MM.1S (cell line): Measurements from ENCODE around the gene LGR4.

Source experiments
- DNase-seq: peaks from one replicate; pipeline ENCODE4 v3.0.0-alpha.2; 2015
- H2AFZ ChIP-seq: fragments of 300-600 bp; sonication (generic); 2 replicates; pipeline ENCODE4 v1.6.0; 2016; ENCODE audit warnings: antibody characterized with exemption, low read length
- H3F3A ChIP-seq: fragments of 300-600 bp; sonication (generic); 2 replicates; pipeline ENCODE4 v1.6.1; 2016; ENCODE audit warnings: mild to moderate bottlenecking, antibody characterized with exemption, low read length, moderate library complexity, mixed read lengths; ENCODE audit not compliant: insufficient read depth
- H3K27ac ChIP-seq: fragments of 300-600 bp; sonication (generic); 2 replicates; pipeline ENCODE4 v1.5.1; 2016; ENCODE audit warnings: mild to moderate bottlenecking, low read length
- H3K27me3 ChIP-seq: fragments of 300-600 bp; sonication (generic); replicated peaks from 2 replicates; pipeline ENCODE4 v1.6.0; 2016; ENCODE audit warnings: low read length; ENCODE audit not compliant: insufficient read depth
- H3K36me3 ChIP-seq: fragments of 300-600 bp; sonication (generic); replicated peaks from 2 replicates; pipeline ENCODE4 v1.6.1; 2016; ENCODE audit warnings: mild to moderate bottlenecking, low read length, mixed read lengths; ENCODE audit not compliant: insufficient read depth
- H3K4me1 ChIP-seq: fragments of 300-600 bp; sonication (generic); 2 replicates; pipeline ENCODE4 v1.6.1; 2016; ENCODE audit warnings: low read length, mixed read lengths
- H3K4me2 ChIP-seq: fragments of 300-600 bp; sonication (generic); 2 replicates; pipeline ENCODE4 v1.6.0; 2016; ENCODE audit warnings: low read depth, low read length
- H3K4me3 ChIP-seq: fragments of 300-600 bp; sonication (generic); 2 replicates; pipeline ENCODE4 v1.5.1; 2016; ENCODE audit warnings: low read length, mixed read lengths
- H3K79me2 ChIP-seq: fragments of 300-600 bp; sonication (generic); 2 replicates; pipeline ENCODE4 v1.6.1; 2016; ENCODE audit warnings: mixed run types, low read length, mixed read lengths
- H3K9ac ChIP-seq: fragments of 300-600 bp; sonication (generic); 2 replicates; pipeline ENCODE4 v1.6.1; 2016; ENCODE audit warnings: low read length, mixed read lengths
- H3K9me2 ChIP-seq: fragments of 300-600 bp; sonication (generic); replicated peaks from 2 replicates; pipeline ENCODE4 v1.6.1; 2016; ENCODE audit warnings: mild to moderate bottlenecking, low read length, mixed read lengths; ENCODE audit not compliant: insufficient read depth
- H3K9me3 ChIP-seq: fragments of 300-600 bp; sonication (generic); replicated peaks from 2 replicates; pipeline ENCODE4 v1.6.1; 2016; ENCODE audit warnings: mild to moderate bottlenecking, low read length, mixed read lengths; ENCODE audit not compliant: insufficient read depth
- H4K20me1 ChIP-seq: fragments of 300-600 bp; sonication (generic); 2 replicates; pipeline ENCODE4 v1.6.1; 2016; ENCODE audit warnings: mild to moderate bottlenecking, low read length, moderate library complexity, mixed read lengths; ENCODE audit not compliant: insufficient read depth
- CTCF ChIP-seq: fragments of 300-600 bp; sonication (generic); IDR thresholded peaks from 2 replicates; pipeline ENCODE4 v1.5.1; 2016; ENCODE audit warnings: antibody characterized with exemption, low read length, mixed read lengths
- EZH2 ChIP-seq: fragments of 300-600 bp; sonication (generic); optimal IDR thresholded peaks from 2 replicates; pipeline ENCODE3; 2017; ENCODE audit warnings: low read depth, mild to moderate bottlenecking, antibody characterized with exemption, low read length, mixed read lengths
- EZH2phosphoT487 ChIP-seq: fragments of 300-600 bp; sonication (generic); IDR thresholded peaks from 2 replicates; pipeline ENCODE4 v1.6.1; 2018; ENCODE audit warnings: antibody characterized with exemption, low read length

Gene LGR4

GRCh38 chr11:27464909-27465308, 7.7 kb downstream of the LGR4 start:
- Histone ChIP-seq H3K9me3 (no peaks in the 10 kb centered on the region), H3K36me3 (no peaks in the 10 kb centered on the region), H3K79me2 (no peaks in the 10 kb centered on the region), H3K4me2 (no peak overlapping the region), H4K20me1 (no peaks in the 10 kb centered on the region), H3K9ac (no peak overlapping the region), H3K27ac (no peak overlapping the region), H3K4me1 (no peaks in the 10 kb centered on the region), H3K4me3 (no peak overlapping the region), H3K27me3 (no peaks in the 10 kb centered on the region), H3K9me2 (no peaks in the 10 kb centered on the region), H2AFZ (no peak overlapping the region), H3F3A (no peaks in the 10 kb centered on the region)
- DNase-seq = no peak
- no peak for TF ChIP-seq CTCF
- no peak for TF ChIP-seq EZH2
- TF ChIP-seq EZH2phosphoT487 = no peak

- no peak overlapping the region for H2AFZ ChIP-seq
- H3K27ac ChIP-seq = no peak overlapping the region
These were observed 8.3 kb downstream of the LGR4 start for GRCh38 chr11:27464289-27464696.

GRCh38 chr11:27462543-27462942, 10.0 kb downstream of the LGR4 start:
- no peak for DNase-seq
- Histone ChIP-seq H3K27me3 (no peaks in the 10 kb centered on the region), H3K4me3 (no peak overlapping the region), H3K9me3 (no peaks in the 10 kb centered on the region), H3K9me2 (no peaks in the 10 kb centered on the region), H3K27ac (no peak overlapping the region), H2AFZ (no peak overlapping the region), H3K4me1 (no peaks in the 10 kb centered on the region), H4K20me1 (no peaks in the 10 kb centered on the region), H3K79me2 (no peaks in the 10 kb centered on the region), H3K36me3 (no peaks in the 10 kb centered on the region), H3F3A (no peaks in the 10 kb centered on the region), H3K4me2 (no peak overlapping the region), H3K9ac (no peak overlapping the region)
- TF ChIP-seq EZH2 (no peak), CTCF (no peak), EZH2phosphoT487 (no peak)

More at GRCh38 chr11:27464289-27464696, 8.3 kb downstream of the LGR4 start:
- Histone ChIP-seq H3K9me3 (no peaks in the 10 kb centered on the region), H3F3A (no peaks in the 10 kb centered on the region), H3K9me2 (no peaks in the 10 kb centered on the region), H3K4me3 (no peak overlapping the region), H3K4me2 (no peak overlapping the region), H3K4me1 (no peaks in the 10 kb centered on the region), H3K79me2 (no peaks in the 10 kb centered on the region), H3K36me3 (no peaks in the 10 kb centered on the region), H4K20me1 (no peaks in the 10 kb centered on the region), H3K9ac (no peak overlapping the region), H3K27me3 (no peaks in the 10 kb centered on the region)
- TF ChIP-seq CTCF (no peak), EZH2 (no peak), EZH2phosphoT487 (no peak)
- no peak for DNase-seq
